Erythroblast (primary cell): Measurements from ENCODE around the gene RHEB.

Experiments
- GATA1 ChIP-seq: IDR thresholded peaks from 2 replicates; pipeline ENCODE4 v1.6.1; 2011; ENCODE audit warnings: low read depth, mild to moderate bottlenecking, control low read depth, low read length, moderate library complexity
- POLR2A ChIP-seq: IDR thresholded peaks from 2 replicates; pipeline ENCODE4 v1.6.1; 2011; ENCODE audit warnings: mild to moderate bottlenecking, low read length

- TF ChIP-seq POLR2A (no peak), GATA1 (no peak)
These were observed 93.8 kb downstream of the RHEB start for GRCh38 chr7:151425670-151426440.
